GM19468 (cell line): Measurements from ENCODE around the gene PEX3.

ENCODE experiments used
- ATAC-seq: cut with Tn5 transposase; IDR thresholded peaks from one replicate; pipeline ENCODE4 v1.9.1; 2021; ENCODE audit warnings: mild to moderate bottlenecking, moderate library complexity, moderate number of reproducible peaks; ENCODE audit not compliant: unreplicated experiment; ENCODE audit errors: extremely low read depth

PEX3 gene

GRCh38 chr6:143450453-143451371 is at the start of gene PEX3, which contains the start of gene ADAT2:
PEX3 (plus strand) TSS chr6:143450805; CDS start chr6:143451043, 238 bp downstream.
ADAT2 (minus strand) TSS chr6:143450695; CDS start chr6:143450658, 37 bp downstream.
- ATAC-seq = peak; percentile 90

GRCh38 chr6:143401068-143401446 is 49.5 kb upstream of the PEX3 start:
- no peak for ATAC-seq

- no peak for ATAC-seq
Observed at GRCh38 chr6:143401636-143402370, 48.8 kb upstream of the PEX3 start.

GRCh38 chr6:143402721-143403336 is 47.8 kb upstream of the PEX3 start:
- ATAC-seq = no peak

GRCh38 chr6:143405373-143406154 is 45.0 kb upstream of the PEX3 start:
- no peak for ATAC-seq

GRCh38 chr6:143406673-143407072 is 43.9 kb upstream of the PEX3 start:
- no peak for ATAC-seq

- no peak for ATAC-seq
Observed at GRCh38 chr6:143408151-143408786, 42.3 kb upstream of the PEX3 start.

GRCh38 chr6:143408787-143409162 is 41.8 kb upstream of the PEX3 start:
- no peak for ATAC-seq

- ATAC-seq = no peak
Observed at GRCh38 chr6:143410859-143411270, 39.7 kb upstream of the PEX3 start.

- ATAC-seq = no peak
Observed at GRCh38 chr6:143414769-143415168, 35.8 kb upstream of the PEX3 start.

- ATAC-seq = no peak
Observed at GRCh38 chr6:143419526-143419925, 31.1 kb upstream of the PEX3 start.

- no peak for ATAC-seq
Observed at GRCh38 chr6:143426026-143426425, 24.6 kb upstream of the PEX3 start.

GRCh38 chr6:143427109-143427817 is 23.3 kb upstream of the PEX3 start:
- peak; percentile 99 for ATAC-seq

- no peak for ATAC-seq
Observed at GRCh38 chr6:143429970-143430369, 20.6 kb upstream of the PEX3 start.

- no peak for ATAC-seq
Observed at GRCh38 chr6:143431226-143431625, 19.4 kb upstream of the PEX3 start.

- ATAC-seq = no peak
Observed at GRCh38 chr6:143432588-143432987, 18.0 kb upstream of the PEX3 start.

- ATAC-seq = no peak
Observed at GRCh38 chr6:143441010-143441409, 9.6 kb upstream of the PEX3 start.

GRCh38 chr6:143441680-143442545 is 8.7 kb upstream of the PEX3 start:
- no peak for ATAC-seq
